GM19467 (cell line): Measurements from ENCODE around the gene SCGN.

ENCODE experiments used
- ATAC-seq: cut with Tn5 transposase; IDR thresholded peaks from one replicate; pipeline ENCODE4 v1.9.1; 2021; ENCODE audit warnings: mild to moderate bottlenecking, moderate library complexity; ENCODE audit not compliant: unreplicated experiment

SCGN gene

GRCh38 chr6:25685251-25685650, 33.2 kb downstream of the SCGN start:
- no peak for ATAC-seq

GRCh38 chr6:25685896-25686295, 33.9 kb downstream of the SCGN start:
- no peak for ATAC-seq

GRCh38 chr6:25686856-25687255, 34.8 kb downstream of the SCGN start:
- no peak for ATAC-seq

- no peak for ATAC-seq
Observed at GRCh38 chr6:25689966-25690365, 38.0 kb downstream of the SCGN start.

GRCh38 chr6:25691894-25692293, 39.9 kb downstream of the SCGN start:
- no peak for ATAC-seq

GRCh38 chr6:25692472-25692871, 40.5 kb downstream of the SCGN start:
- ATAC-seq: no peak

GRCh38 chr6:25694366-25694765, 42.4 kb downstream of the SCGN start:
- ATAC-seq: no peak

GRCh38 chr6:25695671-25696070, 43.7 kb downstream of the SCGN start:
- ATAC-seq: no peak

- no peak for ATAC-seq
Observed at GRCh38 chr6:25697537-25698340, 45.7 kb downstream of the SCGN start.

GRCh38 chr6:25698631-25699030, 46.6 kb downstream of the SCGN start:
- no peak for ATAC-seq

GRCh38 chr6:25699649-25700048, 47.6 kb downstream of the SCGN start:
- no peak for ATAC-seq

GRCh38 chr6:25700761-25701160, 48.7 kb downstream of the SCGN start:
- no peak for ATAC-seq

- no peak for ATAC-seq
Observed at GRCh38 chr6:25701807-25702206, 49.8 kb downstream of the SCGN start.

GRCh38 chr6:25703005-25703404, 51.0 kb downstream of the SCGN start:
- ATAC-seq: no peak

GRCh38 chr6:25704001-25704400, 52.0 kb downstream of the SCGN start:
- ATAC-seq: no peak

- ATAC-seq: no peak
Observed at GRCh38 chr6:25706314-25707014, 54.4 kb downstream of the SCGN start.

GRCh38 chr6:25709761-25710160, 57.7 kb downstream of the SCGN start:
- ATAC-seq: no peak

GRCh38 chr6:25710287-25710686, 58.3 kb downstream of the SCGN start:
- ATAC-seq: no peak

GRCh38 chr6:25713824-25714223, 61.8 kb downstream of the SCGN start:
- ATAC-seq: no peak

GRCh38 chr6:25714765-25715164, 62.8 kb downstream of the SCGN start:
- ATAC-seq: no peak

GRCh38 chr6:25715794-25716193, 63.8 kb downstream of the SCGN start:
- ATAC-seq: no peak
